ENCODE results near the gene PTGR3.

The PTGR3 gene

GRCh38 chr18:75204269-75204731 is 4.6 kb downstream of the PTGR3 start:
- peak overlapping the region; percentile 87 for H3K4me3 ChIP-seq (ENCODE audit: low read depth, low read length)
- DNase-seq (ENCODE audit: low read depth), result no peak
- in situ Hi-C loops (cut with HindIII; ENCODE audit: low sequenced_read_pairs), result no loop called here
- no peak for TF ChIP-seq CTCF (IDR thresholded peaks at IDR 0.05; ENCODE audit: low read depth, low read length, missing control alignments)

- H3K4me3 ChIP-seq (ENCODE audit: low read depth, low read length), result peak overlapping the region; percentile 87
- DNase-seq (ENCODE audit: low read depth), result no peak
Observed at GRCh38 chr18:75203416-75204268, 5.3 kb downstream of the PTGR3 start.

GRCh38 chr18:75202696-75203365 is 6.1 kb downstream of the PTGR3 start:
- no peak for TF ChIP-seq CTCF (IDR thresholded peaks at IDR 0.05; ENCODE audit: low read depth, low read length, missing control alignments)
- no peak for DNase-seq (ENCODE audit: low read depth)
- in situ Hi-C loops (cut with HindIII; ENCODE audit: low sequenced_read_pairs), result no loop called here
- no peak overlapping the region for H3K4me3 ChIP-seq (ENCODE audit: low read depth, low read length)

More at GRCh38 chr18:75203416-75204268, 5.3 kb downstream of the PTGR3 start:
- no peak for TF ChIP-seq CTCF (IDR thresholded peaks at IDR 0.05; ENCODE audit: low read depth, low read length, missing control alignments)
- in situ Hi-C loops (cut with HindIII; ENCODE audit: low sequenced_read_pairs), result no loop called here

GRCh38 chr18:75201282-75202270 is 7.4 kb downstream of the PTGR3 start:
- in situ Hi-C loops (cut with HindIII; ENCODE audit: low sequenced_read_pairs), result no loop called here
- no peak overlapping the region for H3K4me3 ChIP-seq (ENCODE audit: low read depth, low read length)
- TF ChIP-seq CTCF (IDR thresholded peaks at IDR 0.05; ENCODE audit: low read depth, low read length, missing control alignments), result no peak
- no peak for DNase-seq (ENCODE audit: low read depth)

DNA sequence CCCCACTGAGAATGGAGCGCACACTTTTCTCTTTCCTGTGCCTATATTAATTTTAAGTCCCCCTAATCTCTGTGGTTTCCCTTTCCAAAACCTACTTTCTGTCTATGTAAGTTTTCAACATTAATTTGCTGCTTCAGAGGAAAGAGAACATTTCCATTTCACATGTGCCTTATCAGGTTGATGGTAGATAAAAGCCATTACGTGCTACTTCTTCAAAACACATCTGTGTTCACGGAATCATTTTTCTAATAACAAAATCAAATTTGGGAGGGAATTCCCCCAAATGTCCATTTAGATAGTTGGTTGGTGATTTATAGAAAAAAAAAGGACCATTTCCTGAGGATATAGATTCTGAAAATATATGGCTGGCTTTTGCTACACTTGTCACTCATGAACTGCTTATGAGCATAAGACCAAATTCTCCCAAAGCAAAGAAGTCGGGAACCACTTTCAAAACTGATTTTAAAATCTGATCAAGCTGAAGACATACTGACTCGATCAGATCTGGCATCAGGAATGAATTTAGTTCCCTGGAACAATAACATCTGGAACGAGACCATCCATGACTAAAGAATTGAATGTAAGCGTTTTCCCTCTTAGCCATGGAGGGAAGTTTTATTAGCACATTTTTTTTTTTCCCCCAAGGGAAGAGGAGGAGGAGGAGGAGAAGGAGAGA is 8.2 kb downstream of the PTGR3 start:
- no peak for DNase-seq (ENCODE audit: low read depth)
- no peak overlapping the region for H3K4me3 ChIP-seq (ENCODE audit: low read depth, low read length)
- in situ Hi-C loops (cut with HindIII; ENCODE audit: low sequenced_read_pairs), result no loop called here

More for the DNA sequence above, 8.2 kb downstream of the PTGR3 start:
- no peak for TF ChIP-seq CTCF (IDR thresholded peaks at IDR 0.05; ENCODE audit: low read depth, low read length, missing control alignments)

Data from astrocyte of the cerebellum (primary cell).